ENCODE results near the gene VASP.
A peak's percentile ranks its signal among the peaks of the same experiment; 100 is the strongest.

VASP gene

GRCh38 chr19:45474606-45475521 lies 32.4 kb upstream of the VASP start:
- DNase-seq, result no peak

- DNase-seq, result no peak
Measured at GRCh38 chr19:45475537-45476291, 31.6 kb upstream of the VASP start.

GRCh38 chr19:45476304-45476703 lies 31.0 kb upstream of the VASP start:
- no peak for DNase-seq

GRCh38 chr19:45477186-45477585 lies 30.1 kb upstream of the VASP start:
- DNase-seq, result no peak

GRCh38 chr19:45477713-45478453 lies 29.4 kb upstream of the VASP start:
- DNase-seq, result peak; percentile 53

- DNase-seq, result peak; percentile 92
Measured at GRCh38 chr19:45478454-45479238, 28.6 kb upstream of the VASP start.

GRCh38 chr19:45483033-45483432 lies 24.2 kb upstream of the VASP start:
- DNase-seq, result no peak

- DNase-seq, result no peak
Measured at GRCh38 chr19:45484273-45484945, 22.9 kb upstream of the VASP start.

GRCh38 chr19:45485305-45486077 lies 21.8 kb upstream of the VASP start:
- DNase-seq, result peak; percentile 99

GRCh38 chr19:45488708-45489107 lies 18.6 kb upstream of the VASP start:
- DNase-seq, result no peak

GRCh38 chr19:45489216-45489855 lies 17.9 kb upstream of the VASP start:
- no peak for DNase-seq

- no peak for DNase-seq
Measured at GRCh38 chr19:45492137-45492626, 15.1 kb upstream of the VASP start.

GRCh38 chr19:45492627-45493470 lies 14.4 kb upstream of the VASP start:
- DNase-seq, result no peak

GRCh38 chr19:45494261-45494916 lies 12.9 kb upstream of the VASP start:
- no peak for DNase-seq

GRCh38 chr19:45495178-45495577 lies 12.1 kb upstream of the VASP start:
- DNase-seq, result no peak

- DNase-seq, result peak; percentile 48
Measured at GRCh38 chr19:45496349-45496953, 10.8 kb upstream of the VASP start.

GRCh38 chr19:45497791-45498190 lies 9.5 kb upstream of the VASP start:
- no peak for DNase-seq

All from stimulated activated CD4-positive, alpha-beta T cell treated with anti-CD3 and anti-CD28 coated beads, Interleukin-15, amount 100 ng/mL, for 24 hours (primary cell).